GM19025 (cell line): ENCODE data around the gene HNRNPL.
A peak's percentile ranks its signal among the peaks of the same experiment; 100 is the strongest.
"Not testable (repeated sequence)": the region's sequence is repeated elsewhere in the genome, so short reads cannot be mapped to it uniquely, and the experiment has no call there.

Experiments
- ATAC-seq: cut with Tn5 transposase; IDR thresholded peaks from one replicate; pipeline ENCODE4 v1.9.1; 2021; ENCODE audit warnings: mild to moderate bottlenecking, low read depth, moderate library complexity; ENCODE audit not compliant: unreplicated experiment

HNRNPL gene

DNA sequence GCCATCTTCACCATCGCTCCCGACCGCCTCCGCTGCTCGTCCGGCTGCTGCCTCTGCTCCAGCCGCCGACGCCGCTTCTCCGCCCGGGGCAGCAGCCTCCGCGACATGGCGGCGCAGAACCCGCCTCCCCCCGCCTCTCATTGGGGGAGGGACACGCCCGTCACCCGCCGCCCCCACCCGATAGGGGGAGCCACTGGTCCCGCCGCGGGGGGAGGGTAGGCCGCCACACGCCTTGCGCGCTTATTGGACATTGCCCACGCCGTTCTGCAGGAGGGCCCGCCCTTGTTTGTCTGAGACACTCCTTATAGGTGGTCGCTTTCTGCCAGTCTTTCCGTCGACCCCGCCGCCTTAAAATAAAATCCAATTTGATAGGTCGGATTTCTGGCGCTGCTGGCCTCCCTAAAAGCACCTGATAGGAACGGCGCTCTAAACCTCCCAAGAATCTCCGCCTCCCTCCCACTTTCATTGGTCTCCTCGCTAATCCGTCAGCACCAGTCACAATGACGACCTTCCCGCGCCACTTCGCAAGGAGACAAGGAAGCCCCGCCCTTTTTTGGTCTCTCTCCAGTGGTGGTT is at the start of gene HNRNPL:
Gene HNRNPL, minus strand, starts transcription at position 127 of the 576 bp plus-strand sequence. Its CDS starts 20 bp downstream, at position 107.
- ATAC-seq = peak; percentile 48

GRCh38 chr19:38898788-38899446 is 49.1 kb upstream of the HNRNPL start:
- no peak for ATAC-seq

GRCh38 chr19:38894968-38895367 is 45.2 kb upstream of the HNRNPL start:
- no peak for ATAC-seq

DNA sequence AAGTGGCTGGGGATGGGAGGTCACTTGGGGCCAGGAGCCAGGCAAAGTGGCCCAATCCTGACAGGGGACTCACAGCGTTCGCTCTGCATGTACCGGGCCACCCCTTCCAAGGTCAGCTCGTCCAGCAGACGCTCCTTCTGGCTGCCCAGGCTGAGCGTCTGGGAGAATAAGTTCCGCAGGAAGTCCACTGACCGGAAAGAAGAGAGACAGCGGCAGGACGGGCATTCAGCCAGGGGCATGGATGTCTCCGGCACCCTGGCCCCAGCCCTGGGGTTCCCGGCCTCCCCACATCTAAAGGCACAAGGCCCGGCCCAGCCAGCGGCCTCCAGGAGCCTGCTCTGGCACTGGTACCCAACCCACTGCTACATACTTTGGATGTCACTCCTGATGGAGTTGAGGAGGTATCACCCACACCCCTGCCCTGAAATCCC is 43.6 kb upstream of the HNRNPL start:
- ATAC-seq = no peak

DNA sequence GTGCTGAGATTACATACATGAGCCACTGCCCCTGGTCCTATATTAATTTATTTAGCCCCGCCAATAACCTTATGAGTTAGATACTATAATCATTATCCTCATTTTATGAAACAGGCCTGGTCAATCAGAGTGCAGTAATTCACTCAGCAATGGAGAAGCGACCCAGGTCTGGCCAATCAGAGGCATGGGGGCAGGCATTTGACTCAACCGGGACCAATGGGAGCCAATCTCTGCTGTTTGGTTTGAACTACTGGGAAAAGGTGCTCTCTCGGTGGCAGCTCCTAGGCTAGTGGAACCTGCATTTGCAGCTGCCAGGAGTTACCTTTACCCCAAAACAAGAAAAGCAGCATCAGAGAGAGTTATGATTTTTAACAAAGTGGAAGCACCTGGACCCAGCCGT is 43.1 kb upstream of the HNRNPL start:
- ATAC-seq = no peak

- no peak for ATAC-seq
Measured at GRCh38 chr19:38891771-38892170, 42.0 kb upstream of the HNRNPL start.

- no peak for ATAC-seq
Measured at GRCh38 chr19:38890686-38891085, 40.9 kb upstream of the HNRNPL start.

GRCh38 chr19:38889803-38890202 is 40.0 kb upstream of the HNRNPL start:
- ATAC-seq = no peak

DNA sequence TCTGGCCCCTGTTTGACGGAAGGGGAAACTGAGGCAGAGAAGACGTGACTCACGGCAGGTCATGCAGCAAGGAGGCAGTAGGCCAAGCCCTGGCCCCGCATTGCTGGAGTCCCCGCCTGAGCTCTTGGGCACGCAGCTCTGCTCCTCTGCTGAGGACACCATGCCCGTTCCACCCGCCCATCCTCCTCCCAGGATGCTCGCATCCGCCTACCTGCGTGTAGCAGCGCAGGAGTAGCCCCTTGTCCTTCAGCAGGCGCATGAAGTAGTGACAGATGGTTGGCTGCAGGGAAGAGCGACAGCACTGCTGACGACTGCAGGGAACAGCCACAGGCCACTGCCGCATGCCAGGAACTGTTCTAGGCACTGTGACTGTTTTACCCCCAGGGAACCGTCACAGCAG is 39.1 kb upstream of the HNRNPL start:
- no peak for ATAC-seq

DNA sequence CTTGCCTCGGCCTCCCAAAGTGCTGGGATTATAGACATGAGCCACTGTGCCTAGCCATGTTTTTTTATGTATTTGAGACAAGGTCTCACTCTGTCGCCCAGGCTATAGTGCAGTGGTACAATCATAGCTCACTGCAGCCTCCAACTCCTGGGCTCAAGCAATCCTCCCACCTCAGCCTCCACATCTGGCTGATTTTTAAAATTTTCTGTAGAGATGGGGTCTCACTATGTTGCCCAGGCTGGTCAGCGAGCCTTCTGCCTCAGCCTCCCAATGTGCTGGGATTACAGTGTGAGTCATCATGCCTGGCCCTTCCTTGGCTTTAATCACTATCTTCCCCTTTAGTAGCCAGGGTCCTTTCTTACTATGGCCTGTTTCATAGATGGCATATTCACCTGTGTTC is 34.9 kb upstream of the HNRNPL start:
- ATAC-seq = not testable (repeated sequence)

DNA sequence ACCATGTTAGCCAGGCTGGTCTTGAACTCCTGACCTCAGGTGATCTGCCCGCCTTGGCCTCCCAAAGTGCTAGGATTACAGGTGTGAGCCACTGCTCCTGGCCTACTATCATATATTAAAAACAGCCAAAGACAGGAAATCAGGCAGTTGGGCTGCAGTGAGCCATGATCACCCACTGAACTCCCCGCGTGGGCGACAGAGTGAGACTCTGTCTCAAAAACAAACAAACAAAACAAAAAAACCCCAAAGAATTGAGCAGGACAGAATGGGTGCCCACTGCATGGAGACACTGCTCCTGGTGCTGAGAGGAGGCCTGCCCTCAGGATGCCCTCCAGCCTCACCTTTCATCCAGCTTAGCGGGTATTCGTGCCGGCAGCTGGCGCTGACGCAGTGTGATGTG is 33.5 kb upstream of the HNRNPL start:
- no peak for ATAC-seq

GRCh38 chr19:38880882-38881609 is 31.3 kb upstream of the HNRNPL start:
- ATAC-seq = no peak

DNA sequence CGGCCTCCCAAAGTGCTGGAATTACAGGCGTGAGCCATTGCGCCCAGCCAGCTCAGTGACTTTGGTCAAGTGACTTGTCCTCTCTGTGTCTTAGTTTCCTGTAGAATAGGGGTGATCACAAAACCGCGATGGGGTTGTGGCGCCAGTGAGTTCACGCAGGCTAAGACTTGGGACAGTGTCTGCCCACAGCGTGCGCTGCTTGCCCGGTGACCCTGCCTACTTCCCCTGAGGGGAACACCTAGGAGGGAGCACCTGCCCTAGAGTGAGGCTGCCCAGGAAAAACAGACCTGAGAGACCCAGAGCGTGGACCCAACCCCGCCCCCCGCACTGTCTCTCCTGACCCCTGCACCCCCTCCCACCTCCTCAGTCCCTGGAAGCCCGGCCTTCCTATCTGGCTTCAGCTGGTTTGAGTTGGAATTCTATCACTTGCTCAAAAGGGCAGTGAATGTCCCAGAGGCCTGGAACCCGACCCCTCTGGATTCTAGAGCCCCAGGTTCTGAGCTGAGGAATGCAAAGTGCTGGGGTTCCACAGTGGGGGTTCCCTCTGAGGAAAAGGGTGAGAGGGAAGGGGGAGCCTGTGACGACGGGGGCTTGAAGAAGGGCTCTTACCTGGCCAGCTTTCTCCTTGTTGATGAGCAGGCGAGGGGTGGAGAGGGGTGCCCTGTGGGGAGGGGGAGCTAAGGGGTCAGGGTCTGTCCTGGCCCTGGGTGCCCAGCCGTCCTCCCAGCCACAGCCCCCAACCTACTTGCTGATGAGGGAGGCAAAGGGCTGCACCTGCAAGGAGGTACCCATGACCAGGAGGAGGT is 30.5 kb upstream of the HNRNPL start:
- ATAC-seq = no peak

DNA sequence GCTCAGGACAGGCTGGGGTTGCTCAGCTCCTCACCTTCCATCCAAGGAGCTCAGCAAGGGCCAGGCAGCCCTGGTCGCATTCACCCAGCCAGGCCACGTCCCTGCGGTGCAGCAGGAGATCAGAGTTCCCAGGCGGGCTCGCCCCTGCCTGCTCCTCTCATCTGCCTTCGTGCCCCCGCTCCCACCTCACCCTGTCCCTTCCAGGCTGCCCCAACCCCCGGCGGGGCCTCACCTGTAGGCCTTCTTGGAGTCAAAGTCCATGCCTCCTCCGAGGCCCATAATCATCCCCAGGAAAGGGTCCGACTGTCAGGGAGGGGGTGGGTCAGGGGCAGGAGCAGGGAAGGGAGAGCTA is 29.6 kb upstream of the HNRNPL start:
- no peak for ATAC-seq

DNA sequence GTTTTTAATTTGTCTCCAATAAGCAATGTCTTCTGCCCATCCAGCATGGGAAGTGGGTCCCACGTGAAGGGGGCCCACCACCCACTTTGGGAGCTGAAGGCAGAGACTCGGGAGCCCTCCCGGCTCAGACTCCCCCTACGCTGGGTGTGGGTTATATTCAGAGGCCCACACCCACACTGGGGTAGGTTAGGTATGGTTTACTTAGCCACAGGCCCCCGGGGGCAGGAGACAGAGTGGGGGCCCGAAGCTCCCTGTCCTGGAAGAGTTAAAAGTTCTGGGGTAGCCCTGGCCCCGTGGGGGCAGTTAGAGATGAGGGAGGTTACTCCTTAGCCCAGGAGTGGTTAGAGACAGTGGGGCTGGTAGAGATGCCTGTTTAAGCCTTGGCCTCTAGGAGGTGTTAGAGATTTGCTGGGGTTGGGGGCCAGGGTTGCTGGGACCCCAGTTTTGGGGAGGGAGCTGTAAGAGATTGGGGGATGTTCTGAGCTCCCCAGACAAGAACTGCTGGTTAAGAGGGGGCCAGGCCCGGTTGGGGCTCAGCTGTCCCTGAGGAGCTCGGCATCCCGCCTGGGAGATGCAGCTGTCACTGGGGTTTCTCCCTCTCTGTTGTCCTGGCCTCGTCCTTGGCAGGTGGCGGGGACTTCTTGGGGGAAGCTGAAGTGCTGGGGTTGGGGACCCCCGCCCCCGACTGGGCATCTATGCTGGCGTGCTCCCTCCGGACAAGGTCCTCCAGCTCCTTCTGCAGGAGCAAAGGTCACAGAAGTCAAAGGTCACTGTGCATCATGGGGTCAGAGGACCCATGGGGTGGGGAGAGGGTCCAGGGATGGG is 29.0 kb upstream of the HNRNPL start:
- no peak for ATAC-seq

- no peak for ATAC-seq
Measured at GRCh38 chr19:38877781-38878574, 28.2 kb upstream of the HNRNPL start, which contains the start of gene RINL. Gene RINL, minus strand, starts transcription at chr19:38878275. Its CDS starts 1,533 bp downstream, at chr19:38876742.

GRCh38 chr19:38875656-38876395 is 26.0 kb upstream of the HNRNPL start:
- no peak for ATAC-seq

GRCh38 chr19:38873400-38873799 is 23.6 kb upstream of the HNRNPL start:
- ATAC-seq = not testable (repeated sequence)

GRCh38 chr19:38870612-38871011 is 20.8 kb upstream of the HNRNPL start:
- ATAC-seq = no peak
